ENCODE data around the gene SELL.
"Not testable (repeated sequence)": the region's sequence is repeated elsewhere in the genome, so short reads cannot be mapped to it uniquely, and the experiment has no call there.

SELL gene

DNA sequence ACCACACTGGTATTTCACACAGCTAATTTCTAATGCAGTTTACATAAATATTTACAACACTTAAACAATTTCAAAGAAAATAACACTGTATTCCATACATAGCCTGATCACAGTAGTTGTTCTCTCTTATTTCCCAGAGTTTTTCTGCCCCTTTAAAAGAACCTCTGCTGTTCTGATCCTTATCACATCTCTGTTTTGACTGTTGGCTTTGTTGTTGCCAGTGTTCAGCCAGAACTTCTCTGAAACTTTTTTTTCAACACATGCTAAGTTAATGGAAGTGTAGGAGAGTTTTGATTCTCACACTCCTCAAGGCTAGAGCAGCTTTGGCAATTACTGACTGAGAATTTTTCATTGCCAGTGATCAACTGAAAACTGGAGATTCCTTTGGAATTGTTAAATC lies 11.4 kb upstream of the SELL start:
- Histone ChIP-seq H3K27ac (replicated peaks) (no peak overlapping the region), H3K27me3 (ENCODE audit: insufficient read depth, poor library complexity, severe bottlenecking) (peaks cover 6% of the 10 kb centered on the region), H3K4me3 (replicated peaks; ENCODE audit: insufficient read depth, low read length) (no peak overlapping the region)
- TF ChIP-seq, protein P1, sequence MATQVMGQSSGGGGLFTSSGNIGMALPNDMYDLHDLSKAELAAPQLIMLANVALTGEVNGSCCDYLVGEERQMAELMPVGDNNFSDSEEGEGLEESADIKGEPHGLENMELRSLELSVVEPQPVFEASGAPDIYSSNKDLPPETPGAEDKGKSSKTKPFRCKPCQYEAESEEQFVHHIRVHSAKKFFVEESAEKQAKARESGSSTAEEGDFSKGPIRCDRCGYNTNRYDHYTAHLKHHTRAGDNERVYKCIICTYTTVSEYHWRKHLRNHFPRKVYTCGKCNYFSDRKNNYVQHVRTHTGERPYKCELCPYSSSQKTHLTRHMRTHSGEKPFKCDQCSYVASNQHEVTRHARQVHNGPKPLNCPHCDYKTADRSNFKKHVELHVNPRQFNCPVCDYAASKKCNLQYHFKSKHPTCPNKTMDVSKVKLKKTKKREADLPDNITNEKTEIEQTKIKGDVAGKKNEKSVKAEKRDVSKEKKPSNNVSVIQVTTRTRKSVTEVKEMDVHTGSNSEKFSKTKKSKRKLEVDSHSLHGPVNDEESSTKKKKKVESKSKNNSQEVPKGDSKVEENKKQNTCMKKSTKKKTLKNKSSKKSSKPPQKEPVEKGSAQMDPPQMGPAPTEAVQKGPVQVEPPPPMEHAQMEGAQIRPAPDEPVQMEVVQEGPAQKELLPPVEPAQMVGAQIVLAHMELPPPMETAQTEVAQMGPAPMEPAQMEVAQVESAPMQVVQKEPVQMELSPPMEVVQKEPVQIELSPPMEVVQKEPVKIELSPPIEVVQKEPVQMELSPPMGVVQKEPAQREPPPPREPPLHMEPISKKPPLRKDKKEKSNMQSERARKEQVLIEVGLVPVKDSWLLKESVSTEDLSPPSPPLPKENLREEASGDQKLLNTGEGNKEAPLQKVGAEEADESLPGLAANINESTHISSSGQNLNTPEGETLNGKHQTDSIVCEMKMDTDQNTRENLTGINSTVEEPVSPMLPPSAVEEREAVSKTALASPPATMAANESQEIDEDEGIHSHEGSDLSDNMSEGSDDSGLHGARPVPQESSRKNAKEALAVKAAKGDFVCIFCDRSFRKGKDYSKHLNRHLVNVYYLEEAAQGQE (IDR thresholded peaks at IDR 0.05; ENCODE audit: insufficient replicate concordance, low read depth), result no peak
- TF ChIP-seq GABPA (IDR thresholded peaks at IDR 0.05; ENCODE audit: low read depth), result no peak
- no peak for TF ChIP-seq POLR2AphosphoS5 (IDR thresholded peaks at IDR 0.05; ENCODE audit: low read depth)
- TF ChIP-seq, protein P2, sequence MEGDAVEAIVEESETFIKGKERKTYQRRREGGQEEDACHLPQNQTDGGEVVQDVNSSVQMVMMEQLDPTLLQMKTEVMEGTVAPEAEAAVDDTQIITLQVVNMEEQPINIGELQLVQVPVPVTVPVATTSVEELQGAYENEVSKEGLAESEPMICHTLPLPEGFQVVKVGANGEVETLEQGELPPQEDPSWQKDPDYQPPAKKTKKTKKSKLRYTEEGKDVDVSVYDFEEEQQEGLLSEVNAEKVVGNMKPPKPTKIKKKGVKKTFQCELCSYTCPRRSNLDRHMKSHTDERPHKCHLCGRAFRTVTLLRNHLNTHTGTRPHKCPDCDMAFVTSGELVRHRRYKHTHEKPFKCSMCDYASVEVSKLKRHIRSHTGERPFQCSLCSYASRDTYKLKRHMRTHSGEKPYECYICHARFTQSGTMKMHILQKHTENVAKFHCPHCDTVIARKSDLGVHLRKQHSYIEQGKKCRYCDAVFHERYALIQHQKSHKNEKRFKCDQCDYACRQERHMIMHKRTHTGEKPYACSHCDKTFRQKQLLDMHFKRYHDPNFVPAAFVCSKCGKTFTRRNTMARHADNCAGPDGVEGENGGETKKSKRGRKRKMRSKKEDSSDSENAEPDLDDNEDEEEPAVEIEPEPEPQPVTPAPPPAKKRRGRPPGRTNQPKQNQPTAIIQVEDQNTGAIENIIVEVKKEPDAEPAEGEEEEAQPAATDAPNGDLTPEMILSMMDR (IDR thresholded peaks at IDR 0.05; ENCODE audit: insufficient read depth, low read length), result no peak
- no peak for TF ChIP-seq SPI1 (IDR thresholded peaks at IDR 0.05; ENCODE audit: borderline replicate concordance, low read depth)
- DNase-seq (ENCODE audit: low read depth in 1 of 2, low spot score in 1 of 2), result no peak

DNA sequence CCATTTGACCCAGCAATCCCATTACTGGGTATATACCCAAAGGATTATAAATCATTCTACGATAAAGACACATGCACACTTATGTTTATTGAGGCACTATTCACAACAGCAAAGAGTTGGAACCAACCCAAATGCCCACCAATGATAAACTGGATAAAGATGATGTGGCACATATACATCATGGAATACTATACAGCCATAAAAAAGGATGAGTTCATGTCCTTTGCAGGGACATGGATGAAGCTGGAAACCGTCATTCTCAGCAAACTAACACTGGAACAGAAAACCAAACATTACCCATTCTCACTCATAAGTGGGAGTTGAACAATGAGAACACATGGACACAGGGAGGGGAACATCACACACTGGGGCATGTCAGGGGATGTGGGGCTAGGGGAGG lies 3.7 kb upstream of the SELL start:
- not testable (repeated sequence) for H3K27ac ChIP-seq (replicated peaks); DNase-seq (ENCODE audit: low read depth in 1 of 2, low spot score in 1 of 2); H3K27me3 ChIP-seq (ENCODE audit: insufficient read depth, poor library complexity, severe bottlenecking); H3K4me3 ChIP-seq (replicated peaks; ENCODE audit: insufficient read depth, low read length)

- DNase-seq (ENCODE audit: low read depth in 1 of 2, low spot score in 1 of 2); H3K27me3 ChIP-seq (ENCODE audit: insufficient read depth, poor library complexity, severe bottlenecking); H3K4me3 ChIP-seq (replicated peaks; ENCODE audit: insufficient read depth, low read length); H3K27ac ChIP-seq (replicated peaks): not testable (repeated sequence)
These were observed 1.7 kb upstream of the SELL start for GRCh38 chr1:169713090-169713489.

GRCh38 chr1:169712309-169712631 lies 850 bp upstream of the SELL start:
- Histone ChIP-seq H3K27me3 (ENCODE audit: insufficient read depth, poor library complexity, severe bottlenecking) (no peaks in the 10 kb centered on the region), H3K4me3 (replicated peaks; ENCODE audit: insufficient read depth, low read length) (no peak overlapping the region), H3K27ac (replicated peaks) (no peak overlapping the region)
- no peak for TF ChIP-seq GABPA (IDR thresholded peaks at IDR 0.05; ENCODE audit: low read depth)
- TF ChIP-seq SPI1 (IDR thresholded peaks at IDR 0.05; ENCODE audit: borderline replicate concordance, low read depth), result no peak
- TF ChIP-seq POLR2AphosphoS5 (IDR thresholded peaks at IDR 0.05; ENCODE audit: low read depth), result no peak
- TF ChIP-seq, protein P2 (IDR thresholded peaks at IDR 0.05; ENCODE audit: insufficient read depth, low read length), result no peak
- TF ChIP-seq, protein P1 (IDR thresholded peaks at IDR 0.05; ENCODE audit: insufficient replicate concordance, low read depth), result no peak
- no peak for DNase-seq (ENCODE audit: low read depth in 1 of 2, low spot score in 1 of 2)

DNA sequence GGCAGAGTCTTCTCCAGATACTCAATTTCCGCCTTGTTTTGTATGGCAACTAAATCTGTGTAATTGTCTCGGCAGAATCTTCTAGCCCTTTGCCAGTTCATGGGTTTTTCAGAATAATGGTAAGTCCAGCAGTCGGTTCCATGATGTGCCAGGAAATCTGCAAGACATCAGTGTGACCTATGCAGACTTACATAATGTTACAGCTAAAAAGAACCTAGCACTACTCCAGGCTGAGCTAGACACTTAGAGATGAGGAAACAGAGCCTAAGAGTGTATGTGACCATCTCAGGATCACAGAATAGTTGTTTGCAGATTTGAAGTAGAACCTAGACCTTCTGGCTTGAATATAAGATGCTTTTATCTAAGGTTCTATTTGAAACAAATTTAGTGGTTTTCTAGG lies 2.8 kb downstream of the SELL start:
- H3K27me3 ChIP-seq (ENCODE audit: insufficient read depth, poor library complexity, severe bottlenecking), result no peaks in the 10 kb centered on the region
- TF ChIP-seq, protein P2 (IDR thresholded peaks at IDR 0.05; ENCODE audit: insufficient read depth, low read length), result no peak
- no peak for TF ChIP-seq POLR2AphosphoS5 (IDR thresholded peaks at IDR 0.05; ENCODE audit: low read depth)
- H3K27ac ChIP-seq (replicated peaks), result no peak overlapping the region
- no peak overlapping the region for H3K4me3 ChIP-seq (replicated peaks; ENCODE audit: insufficient read depth, low read length)
- no peak for DNase-seq (ENCODE audit: low read depth in 1 of 2, low spot score in 1 of 2)
